Raji (cell line): ENCODE data around the gene ANKRD6.

Experiments
- POLR2A ChIP-seq: IDR thresholded peaks from 2 replicates; pipeline ENCODE4 v1.6.1; 2011; ENCODE audit warnings: low read depth, low read length, control low read depth; ENCODE audit not compliant: insufficient read depth

ANKRD6 gene

DNA sequence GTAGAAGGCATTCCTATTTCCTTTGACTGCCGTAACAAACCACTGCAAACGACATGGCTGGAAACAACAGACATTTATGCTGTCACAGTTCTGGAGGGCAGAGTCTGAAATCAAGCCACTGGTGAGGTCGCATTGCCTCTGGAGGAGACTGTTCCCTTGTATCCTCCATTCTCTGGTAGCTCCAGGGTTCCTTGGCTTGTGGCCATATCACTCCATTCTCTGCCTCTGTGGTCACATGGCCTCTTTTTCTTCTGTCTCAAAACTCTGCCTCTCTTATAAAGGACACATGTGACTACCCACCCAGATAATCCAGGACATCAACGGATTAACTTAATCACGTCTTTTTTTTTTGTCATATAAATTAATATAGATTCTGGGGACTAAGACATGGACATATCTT lies 121.2 kb downstream of the ANKRD6 start:
- TF ChIP-seq POLR2A = no peak

DNA sequence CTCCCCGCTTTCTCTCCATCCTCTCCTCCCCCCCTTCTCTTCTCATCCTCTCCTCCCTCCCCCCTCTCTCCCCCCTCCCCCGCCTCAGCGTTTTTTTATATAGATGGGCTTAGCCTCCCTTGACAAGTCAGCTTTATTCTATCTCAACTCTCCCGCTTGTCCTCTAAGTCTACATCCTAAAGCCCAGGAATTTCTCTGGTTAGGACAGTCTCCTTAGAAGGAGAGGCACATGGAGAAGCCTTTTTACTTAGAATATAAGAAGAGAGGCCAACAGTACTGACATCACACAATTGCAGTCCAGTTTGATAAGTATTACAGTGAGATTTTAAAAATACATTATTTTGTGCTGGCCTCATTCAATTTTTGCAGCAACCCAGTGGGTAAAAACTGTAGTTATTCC lies 122.1 kb downstream of the ANKRD6 start:
- no peak for TF ChIP-seq POLR2A

DNA sequence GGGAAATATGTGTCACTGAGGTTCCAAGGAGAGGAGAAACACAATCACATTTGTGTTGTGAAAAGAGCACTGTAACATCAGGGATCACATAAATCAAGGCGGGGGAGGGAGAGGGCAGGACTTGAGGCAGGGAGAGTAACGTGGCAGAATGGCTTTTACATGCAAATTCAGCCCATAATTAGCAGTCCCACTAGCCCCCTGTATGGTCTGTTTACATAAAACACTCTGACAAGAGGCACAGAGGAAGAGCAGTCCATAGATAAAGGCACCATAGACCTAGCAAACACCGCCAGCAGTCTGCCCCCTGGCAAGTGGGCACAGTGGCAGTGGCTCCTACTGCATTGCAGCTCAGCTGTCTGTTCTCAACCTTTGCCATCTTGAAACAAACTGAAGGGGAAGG lies 122.9 kb downstream of the ANKRD6 start:
- TF ChIP-seq POLR2A = no peak

DNA sequence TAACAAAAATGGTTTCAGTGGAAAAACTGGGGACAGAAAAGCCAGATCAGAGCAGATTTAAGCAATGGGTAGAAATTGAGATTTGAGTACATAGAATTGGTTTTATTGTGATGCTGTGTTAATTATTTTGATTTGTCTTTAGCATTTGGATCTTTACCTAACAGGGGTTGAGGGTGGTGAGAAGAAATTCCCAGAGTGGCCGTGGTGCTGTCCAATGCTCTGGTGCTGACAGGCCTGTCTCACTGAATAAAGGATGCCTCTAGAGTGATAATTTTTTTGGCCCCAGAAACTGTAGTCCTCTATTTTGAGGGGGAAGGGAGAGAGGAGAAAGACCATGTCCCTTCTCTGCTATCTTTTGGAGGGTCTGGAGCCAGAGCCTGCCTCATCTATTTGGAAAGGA lies 126.5 kb downstream of the ANKRD6 start:
- TF ChIP-seq POLR2A = no peak

DNA sequence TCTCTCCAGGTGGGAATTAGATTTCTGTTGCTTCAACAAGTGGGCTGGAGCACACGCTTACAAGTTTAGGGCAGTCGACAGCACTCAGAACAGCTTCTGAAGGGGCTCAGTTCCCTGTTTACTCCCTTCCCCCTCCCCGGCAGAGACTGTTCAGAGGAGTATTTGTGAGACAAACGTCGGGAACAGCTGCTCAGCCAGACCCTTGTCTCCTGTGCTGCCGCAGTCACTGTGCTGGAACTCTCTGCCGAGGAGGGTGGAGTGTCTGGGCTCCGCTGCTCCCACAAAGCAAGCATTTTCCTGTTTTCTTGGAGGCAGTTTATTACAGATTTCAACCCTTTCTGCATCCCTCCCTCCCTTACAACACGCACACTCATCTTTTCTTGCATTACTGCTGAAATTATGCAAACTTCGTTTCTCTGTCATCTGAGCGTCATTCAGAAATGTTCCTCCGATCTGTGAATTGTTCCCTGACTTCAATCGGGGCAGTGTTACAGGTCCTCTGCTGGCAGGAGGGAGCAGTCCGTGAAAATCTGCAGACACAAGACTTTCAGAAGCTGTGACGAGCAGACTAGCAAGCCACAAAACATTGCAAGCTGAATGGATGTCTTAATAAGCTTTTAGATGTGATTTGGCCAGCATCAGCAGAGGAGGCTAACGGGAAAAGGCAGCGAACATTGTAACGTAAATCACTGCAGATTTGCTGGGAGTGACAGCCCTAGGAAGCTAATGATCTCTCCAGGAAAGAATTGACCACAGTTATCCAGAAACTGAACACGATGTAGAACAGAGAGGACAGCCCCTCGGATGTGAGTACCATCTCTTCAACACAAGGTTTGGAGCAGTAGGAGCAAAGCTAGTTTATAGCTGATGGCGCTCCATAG lies 129.4 kb downstream of the ANKRD6 start:
- TF ChIP-seq POLR2A = no peak

DNA sequence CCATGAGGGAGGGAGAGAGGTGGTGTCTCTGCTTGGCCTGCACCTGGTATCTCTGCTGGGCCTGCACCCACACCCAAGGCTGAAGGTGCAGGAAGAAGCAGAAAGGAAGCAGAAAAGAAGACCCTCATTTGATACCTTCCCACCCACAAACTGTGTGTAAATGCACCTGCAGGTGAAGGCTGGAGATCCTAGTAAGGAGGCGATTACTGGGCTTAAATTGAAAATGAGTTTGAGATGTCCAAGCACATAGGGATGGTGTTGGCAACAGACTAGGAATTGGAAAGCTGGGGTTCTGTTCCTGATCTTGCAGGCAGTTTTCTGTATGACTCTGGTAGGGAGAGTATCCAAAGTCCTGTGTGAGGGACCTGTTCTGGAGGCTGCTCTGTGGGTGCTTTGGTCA lies 130.9 kb downstream of the ANKRD6 start:
- TF ChIP-seq POLR2A = no peak

DNA sequence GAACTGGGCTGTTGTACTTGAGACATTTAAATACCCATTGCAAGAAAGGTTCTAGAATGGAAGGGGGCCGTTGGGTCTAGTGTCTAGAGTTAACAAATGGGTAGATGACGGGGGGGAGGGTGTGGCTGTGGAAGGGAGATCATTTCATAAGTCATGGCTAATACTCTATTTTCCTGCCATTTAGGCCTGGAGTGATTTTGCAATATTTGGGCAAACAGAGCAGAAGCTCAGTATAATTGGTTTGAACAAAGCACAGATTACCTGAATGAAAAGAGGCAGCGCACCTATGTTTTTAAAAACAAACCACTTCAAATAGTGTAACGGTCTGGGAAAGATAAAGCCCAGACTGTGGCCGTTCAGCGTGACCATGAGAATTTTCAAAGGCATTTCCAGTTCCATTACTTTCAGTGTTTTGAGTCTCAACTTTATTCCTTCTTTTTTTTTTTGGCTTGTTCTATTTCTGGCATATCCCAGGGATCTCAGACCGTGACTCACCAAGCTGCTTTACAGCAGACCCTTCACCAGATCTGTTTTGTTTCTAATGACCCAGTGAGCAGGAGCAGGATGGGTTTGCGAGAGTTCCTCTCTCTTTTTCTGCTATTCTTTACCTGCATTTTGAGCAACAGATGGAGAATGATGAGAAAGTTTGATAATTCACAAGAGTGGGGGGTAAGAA lies 131.9 kb downstream of the ANKRD6 start:
- TF ChIP-seq POLR2A = no peak

DNA sequence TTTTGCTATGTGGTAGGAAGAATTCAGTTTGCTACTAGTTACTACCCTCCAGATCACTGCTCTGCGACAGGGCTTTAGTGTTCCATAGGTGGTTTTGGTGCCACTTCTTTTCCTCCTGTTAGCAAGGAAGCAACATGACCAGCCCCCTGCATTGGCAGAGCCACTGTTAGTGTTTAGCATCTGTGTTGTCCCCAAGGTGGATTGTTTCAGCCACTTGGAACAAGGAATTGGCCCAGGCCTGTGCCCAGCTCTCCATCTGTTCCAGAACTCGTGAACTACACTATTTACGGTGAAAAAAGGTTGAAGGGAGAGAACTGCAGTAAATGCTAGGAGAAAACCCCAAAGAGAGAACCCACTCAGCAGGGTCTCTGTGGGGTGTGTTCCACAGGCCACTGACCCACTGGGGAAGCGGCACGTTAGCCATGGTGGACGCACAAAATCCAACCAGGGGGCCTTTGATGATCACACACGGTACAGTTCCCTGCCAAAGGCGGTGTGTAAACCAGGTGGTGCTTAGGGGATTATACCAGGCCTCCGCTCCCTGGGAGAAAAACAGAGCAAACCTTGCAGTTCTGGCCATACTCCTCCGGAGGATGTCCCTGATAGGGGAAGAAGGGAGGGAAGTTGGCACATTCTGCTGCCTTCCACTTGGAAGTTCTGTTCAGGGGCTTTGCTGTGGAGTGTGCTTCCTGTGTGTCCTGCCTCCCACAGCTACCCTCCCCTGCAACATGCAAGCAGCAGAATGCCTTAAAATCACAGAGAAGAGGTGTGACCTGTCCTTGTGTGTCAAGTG lies 133.3 kb downstream of the ANKRD6 start:
- TF ChIP-seq POLR2A = no peak

DNA sequence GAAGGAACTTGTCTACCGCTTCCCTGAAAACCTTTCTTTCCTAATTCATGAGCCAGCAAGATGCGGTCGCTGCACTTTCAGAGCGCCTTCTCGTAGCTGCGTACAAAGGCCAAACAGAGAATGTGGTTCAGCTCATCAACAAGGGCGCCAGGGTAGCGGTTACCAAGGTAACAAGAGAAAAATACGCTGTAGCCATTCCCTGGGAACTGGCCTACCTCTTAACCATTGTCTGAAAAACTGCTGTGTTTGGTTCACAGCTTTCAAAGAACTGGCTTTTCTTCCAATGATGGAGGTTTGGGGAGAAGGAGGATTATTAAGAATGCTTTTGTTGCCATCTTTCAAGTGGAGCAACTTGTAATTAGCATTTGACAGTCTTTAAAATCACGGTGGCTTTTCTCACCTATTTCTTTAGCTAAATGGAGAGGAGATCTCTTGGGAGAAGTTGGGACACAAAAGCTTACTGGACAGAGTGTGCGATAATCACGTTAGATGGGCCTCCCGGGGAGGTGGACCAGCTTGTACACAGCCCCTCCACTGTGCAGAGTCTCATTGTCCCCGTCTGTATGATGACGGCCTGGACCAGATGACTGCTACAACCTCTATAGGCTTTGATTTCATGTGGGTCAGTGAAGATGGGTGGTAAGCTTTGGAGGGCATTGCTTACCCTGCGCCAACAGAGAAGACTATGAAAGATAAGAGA lies 134.1 kb downstream of the ANKRD6 start:
- no peak for TF ChIP-seq POLR2A

DNA sequence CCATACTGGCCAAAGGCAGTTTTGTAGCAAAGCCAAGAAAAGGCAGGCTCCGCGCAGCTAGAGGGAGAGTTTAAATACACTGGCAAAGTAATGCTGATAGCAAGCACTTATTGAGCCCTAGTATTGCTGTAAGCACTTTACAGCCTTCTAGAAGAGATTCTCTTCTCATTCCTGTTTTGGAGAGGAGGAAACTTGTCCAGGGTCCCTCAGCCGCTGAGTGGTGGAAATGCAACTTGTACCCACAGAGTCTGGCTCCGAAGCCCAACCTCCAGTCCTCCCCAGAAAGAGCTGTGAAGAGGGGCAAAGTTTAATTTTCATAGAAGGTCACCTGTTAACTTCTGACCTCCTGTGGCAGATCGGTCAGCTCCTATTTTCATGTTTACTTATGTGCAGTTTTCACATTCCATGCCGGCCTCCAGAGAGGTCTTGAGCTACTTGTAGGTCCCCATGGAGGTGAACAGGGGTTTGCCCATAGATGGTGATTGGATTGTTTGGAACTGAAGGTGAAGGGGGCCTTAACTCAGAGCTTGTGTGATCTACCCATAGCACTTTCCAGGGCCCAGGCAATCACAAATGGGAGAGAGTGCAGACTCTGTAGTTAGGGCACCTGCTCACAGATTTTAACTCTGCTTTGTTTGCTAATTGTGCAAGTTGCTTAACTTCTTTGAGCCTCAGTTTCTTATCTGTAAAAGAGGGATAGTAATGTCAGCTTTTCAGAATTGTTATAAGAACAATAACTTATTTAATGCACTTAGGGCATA lies 134.9 kb downstream of the ANKRD6 start:
- no peak for TF ChIP-seq POLR2A

DNA sequence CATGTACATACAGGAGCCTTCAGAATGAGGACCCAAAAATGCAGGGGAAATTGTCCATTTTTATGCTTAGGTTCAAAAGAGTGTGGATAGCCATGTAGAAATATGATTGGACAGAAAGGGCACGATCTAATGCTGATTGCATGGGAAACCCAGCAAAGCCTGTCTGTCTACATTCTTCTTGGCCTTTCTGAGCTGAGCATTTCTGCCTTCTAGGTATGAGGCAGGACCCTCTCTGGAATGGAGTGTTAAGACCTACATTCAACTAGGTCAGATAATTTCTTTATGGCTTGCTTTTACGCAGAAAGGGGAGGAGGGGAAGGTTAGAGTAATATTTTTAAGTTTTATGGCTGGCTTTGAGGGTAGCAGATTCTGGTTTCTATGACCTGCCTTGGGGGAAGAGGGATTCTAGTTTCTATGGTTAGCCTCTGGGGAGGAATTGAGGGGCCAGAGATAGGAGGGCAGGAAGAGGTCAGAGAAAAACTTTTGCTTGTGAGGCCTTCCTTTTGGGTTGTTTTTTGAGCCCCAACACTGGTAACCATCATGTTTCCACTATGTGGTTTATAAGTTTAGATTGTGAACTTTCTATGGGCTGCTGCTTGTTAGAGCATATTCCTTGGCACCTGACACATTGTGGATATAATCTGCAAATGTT lies 142.1 kb downstream of the ANKRD6 start:
- no peak for TF ChIP-seq POLR2A

DNA sequence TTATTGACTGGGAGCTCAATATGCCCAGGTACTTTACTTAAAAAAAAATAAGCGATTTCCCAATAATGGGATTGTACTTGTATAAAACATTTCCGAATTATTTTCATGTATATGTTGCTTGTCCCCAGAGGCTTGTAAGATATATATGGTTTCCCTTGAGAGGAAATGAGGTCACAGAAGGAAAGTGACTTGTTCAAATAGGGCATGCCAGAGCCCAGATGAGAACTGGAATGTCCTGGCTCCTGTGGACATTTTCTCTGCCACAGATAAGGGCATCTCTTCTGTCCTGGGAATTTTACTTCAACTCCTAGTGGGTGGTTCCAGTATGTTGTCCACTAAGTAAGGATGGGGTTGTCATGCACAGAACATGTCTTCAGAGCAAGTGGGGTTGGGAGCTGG lies 142.6 kb downstream of the ANKRD6 start:
- no peak for TF ChIP-seq POLR2A

DNA sequence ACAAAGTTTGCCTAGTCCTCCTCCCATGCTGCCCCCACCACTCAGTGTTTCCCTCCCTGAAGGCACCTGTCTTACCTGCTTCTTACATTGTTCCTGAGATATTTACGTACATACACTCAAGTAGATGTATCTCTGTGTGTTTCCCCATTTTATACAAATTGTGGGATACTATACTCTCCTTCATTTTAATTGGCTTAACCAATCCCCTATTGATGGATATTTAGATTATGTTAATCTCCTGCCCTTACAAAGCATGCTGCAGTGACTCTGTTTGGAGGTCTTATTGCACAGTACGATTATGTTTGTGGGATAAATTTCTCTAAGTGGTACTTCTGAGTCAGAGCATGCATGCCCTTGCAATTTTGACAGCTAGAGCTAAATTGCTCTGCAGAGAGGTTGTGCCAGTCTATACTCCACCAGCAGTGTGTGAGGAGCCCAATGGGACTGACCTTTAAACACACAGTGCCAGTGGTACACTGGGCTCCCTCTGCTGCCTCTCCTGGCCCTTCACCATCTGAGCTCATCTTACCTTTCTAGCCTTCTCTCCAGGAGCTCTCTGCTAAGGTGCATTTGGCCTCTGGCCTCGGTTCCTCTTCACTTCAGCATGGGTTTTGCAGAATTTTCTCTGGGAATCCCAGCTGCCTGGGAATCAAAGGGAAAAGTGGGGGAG lies 148.2 kb downstream of the ANKRD6 start:
- no peak for TF ChIP-seq POLR2A
